GM12891 (cell line): ENCODE measurements around the gene PSMD9.

Source experiments
- PAX5 ChIP-seq: IDR thresholded peaks from 2 replicates; pipeline ENCODE4 v1.6.1; 2011; ENCODE audit warnings: low read length, moderate library complexity, mild to moderate bottlenecking; ENCODE audit not compliant: insufficient read depth, severe bottlenecking
- POLR2A ChIP-seq: IDR thresholded peaks from 2 replicates; pipeline ENCODE4 v1.6.1; 2011; ENCODE audit warnings: low read depth, low read length, control low read depth
- POLR2AphosphoS5 ChIP-seq: IDR thresholded peaks from 2 replicates; pipeline ENCODE4 v1.6.1; 2011; ENCODE audit warnings: low read depth, low read length, control low read depth
- POU2F2 ChIP-seq: IDR thresholded peaks from 2 replicates; pipeline ENCODE4 v1.6.1; 2011; ENCODE audit warnings: low read depth, mild to moderate bottlenecking, control low read depth, low read length, moderate library complexity
- SPI1 ChIP-seq: IDR thresholded peaks from 2 replicates; pipeline ENCODE4 v1.6.1; 2011; ENCODE audit warnings: low read depth, low read length, control low read depth
- TAF1 ChIP-seq: IDR thresholded peaks from 2 replicates; pipeline ENCODE4 v1.6.1; 2011; ENCODE audit warnings: low read depth, low read length, control low read depth

GRCh38 chr12:121875582-121875981, 13.0 kb upstream of the PSMD9 start:
- TF ChIP-seq POLR2A, result no peak
- no peak for TF ChIP-seq TAF1
- TF ChIP-seq POLR2AphosphoS5, result no peak
- TF ChIP-seq PAX5, result no peak
- TF ChIP-seq SPI1, result no peak
- no peak for TF ChIP-seq POU2F2
